ENCODE results near the gene GPR176. TPM values are rescaled to one million over a fixed set of nuclear protein-coding genes. Genes with fewer than 3 reads are reported as not detected.

The GPR176 gene
- total RNA-seq, 1 donor from 2014 or later: 21.1 TPM

GRCh38 chr15:39786447-39787056 lies 133.5 kb downstream of the GPR176 start:
- Mint-ChIP-seq H3K27me3 (ENCODE audit: unreplicated experiment) (no peaks in the 10 kb centered on the region), H3K4me3 (ENCODE audit: unreplicated experiment) (no peak overlapping the region), H3K36me3 (ENCODE audit: unreplicated experiment) (no peaks in the 10 kb centered on the region), H3K9me3 (ENCODE audit: unreplicated experiment) (no peaks in the 10 kb centered on the region), H3K27ac (ENCODE audit: unreplicated experiment) (peak overlapping the region; percentile 23), H3K4me1 (ENCODE audit: unreplicated experiment) (peaks cover 56% of the 10 kb centered on the region)
- DNase-seq (ENCODE audit: extremely low spot score, unreplicated experiment): no peak
- TF ChIP-seq, protein P1, sequence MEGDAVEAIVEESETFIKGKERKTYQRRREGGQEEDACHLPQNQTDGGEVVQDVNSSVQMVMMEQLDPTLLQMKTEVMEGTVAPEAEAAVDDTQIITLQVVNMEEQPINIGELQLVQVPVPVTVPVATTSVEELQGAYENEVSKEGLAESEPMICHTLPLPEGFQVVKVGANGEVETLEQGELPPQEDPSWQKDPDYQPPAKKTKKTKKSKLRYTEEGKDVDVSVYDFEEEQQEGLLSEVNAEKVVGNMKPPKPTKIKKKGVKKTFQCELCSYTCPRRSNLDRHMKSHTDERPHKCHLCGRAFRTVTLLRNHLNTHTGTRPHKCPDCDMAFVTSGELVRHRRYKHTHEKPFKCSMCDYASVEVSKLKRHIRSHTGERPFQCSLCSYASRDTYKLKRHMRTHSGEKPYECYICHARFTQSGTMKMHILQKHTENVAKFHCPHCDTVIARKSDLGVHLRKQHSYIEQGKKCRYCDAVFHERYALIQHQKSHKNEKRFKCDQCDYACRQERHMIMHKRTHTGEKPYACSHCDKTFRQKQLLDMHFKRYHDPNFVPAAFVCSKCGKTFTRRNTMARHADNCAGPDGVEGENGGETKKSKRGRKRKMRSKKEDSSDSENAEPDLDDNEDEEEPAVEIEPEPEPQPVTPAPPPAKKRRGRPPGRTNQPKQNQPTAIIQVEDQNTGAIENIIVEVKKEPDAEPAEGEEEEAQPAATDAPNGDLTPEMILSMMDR (IDR thresholded peaks at IDR 0.05): peak; percentile 76

- Mint-ChIP-seq H3K36me3 (ENCODE audit: unreplicated experiment) (no peaks in the 10 kb centered on the region), H3K27ac (ENCODE audit: unreplicated experiment) (no peak overlapping the region), H3K27me3 (ENCODE audit: unreplicated experiment) (no peaks in the 10 kb centered on the region), H3K9me3 (ENCODE audit: unreplicated experiment) (no peaks in the 10 kb centered on the region), H3K4me3 (ENCODE audit: unreplicated experiment) (no peak overlapping the region), H3K4me1 (ENCODE audit: unreplicated experiment) (peaks cover 57% of the 10 kb centered on the region)
- no peak for DNase-seq (ENCODE audit: extremely low spot score, unreplicated experiment)
- TF ChIP-seq, protein P1 (IDR thresholded peaks at IDR 0.05): no peak
Observed at GRCh38 chr15:39785841-39786240, 134.2 kb downstream of the GPR176 start.

- no peak for DNase-seq (ENCODE audit: extremely low spot score, unreplicated experiment)
- Mint-ChIP-seq H3K27ac (ENCODE audit: unreplicated experiment) (no peak overlapping the region), H3K4me1 (ENCODE audit: unreplicated experiment) (peaks cover 57% of the 10 kb centered on the region), H3K4me3 (ENCODE audit: unreplicated experiment) (no peak overlapping the region), H3K9me3 (ENCODE audit: unreplicated experiment) (no peaks in the 10 kb centered on the region), H3K27me3 (ENCODE audit: unreplicated experiment) (no peaks in the 10 kb centered on the region), H3K36me3 (ENCODE audit: unreplicated experiment) (no peaks in the 10 kb centered on the region)
- TF ChIP-seq, protein P1 (IDR thresholded peaks at IDR 0.05): no peak
Observed at GRCh38 chr15:39785139-39785538, 134.9 kb downstream of the GPR176 start.

GRCh38 chr15:39784638-39785037 lies 135.4 kb downstream of the GPR176 start:
- H3K27ac Mint-ChIP-seq (ENCODE audit: unreplicated experiment): no peak overlapping the region
- no peaks in the 10 kb centered on the region for H3K9me3 Mint-ChIP-seq (ENCODE audit: unreplicated experiment)
- peaks cover 54% of the 10 kb centered on the region for H3K4me1 Mint-ChIP-seq (ENCODE audit: unreplicated experiment)
- H3K27me3 Mint-ChIP-seq (ENCODE audit: unreplicated experiment): no peaks in the 10 kb centered on the region
- DNase-seq (ENCODE audit: extremely low spot score, unreplicated experiment): no peak
- TF ChIP-seq, protein P1 (IDR thresholded peaks at IDR 0.05): no peak
- peak overlapping the region; percentile 16 for H3K4me3 Mint-ChIP-seq (ENCODE audit: unreplicated experiment)
- H3K36me3 Mint-ChIP-seq (ENCODE audit: unreplicated experiment): no peaks in the 10 kb centered on the region

DNA sequence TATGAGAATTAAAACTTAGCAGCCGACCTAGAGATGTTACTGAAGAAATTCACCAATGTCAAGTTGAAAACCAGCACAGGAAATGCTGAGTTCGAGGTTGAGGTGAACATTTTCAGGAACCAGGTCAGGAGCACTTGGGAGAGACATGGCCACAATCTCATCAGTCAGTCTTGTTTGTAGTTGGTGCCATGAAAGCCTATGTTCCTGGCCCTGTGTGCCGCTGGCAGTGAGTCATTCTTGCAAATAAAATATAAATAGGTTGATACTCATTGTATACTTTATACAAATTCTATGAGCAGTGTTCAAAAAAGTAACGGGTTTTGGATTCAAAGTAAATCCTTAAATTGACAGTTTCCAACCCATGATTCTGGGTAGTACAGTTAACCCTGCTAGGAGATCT lies 135.9 kb downstream of the GPR176 start:
- Mint-ChIP-seq H3K27ac (ENCODE audit: unreplicated experiment) (no peak overlapping the region), H3K27me3 (ENCODE audit: unreplicated experiment) (no peaks in the 10 kb centered on the region), H3K36me3 (ENCODE audit: unreplicated experiment) (no peaks in the 10 kb centered on the region), H3K4me1 (ENCODE audit: unreplicated experiment) (peaks cover 48% of the 10 kb centered on the region), H3K9me3 (ENCODE audit: unreplicated experiment) (no peaks in the 10 kb centered on the region), H3K4me3 (ENCODE audit: unreplicated experiment) (peak overlapping the region; percentile 95)
- TF ChIP-seq, protein P1 (IDR thresholded peaks at IDR 0.05): no peak
- no peak for DNase-seq (ENCODE audit: extremely low spot score, unreplicated experiment)
